GM21786 (cell line): Measurements from ENCODE around the gene GLG1.
"Not testable (repeated sequence)": the region's sequence is repeated elsewhere in the genome, so short reads cannot be mapped to it uniquely, and the experiment has no call there.

Experiments
- ATAC-seq: cut with Tn5 transposase; IDR thresholded peaks from one replicate; pipeline ENCODE4 v1.9.1; 2021; ENCODE audit not compliant: unreplicated experiment

GLG1 gene

GRCh38 chr16:74450967-74451760 lies 155.8 kb downstream of the GLG1 start:
- ATAC-seq: no peak

- no peak for ATAC-seq
These were observed 156.7 kb downstream of the GLG1 start for GRCh38 chr16:74450236-74450635.

GRCh38 chr16:74449470-74449869 lies 157.4 kb downstream of the GLG1 start:
- ATAC-seq: no peak

GRCh38 chr16:74448990-74449389 lies 157.9 kb downstream of the GLG1 start:
- ATAC-seq: no peak

- no peak for ATAC-seq
These were observed 159.3 kb downstream of the GLG1 start for GRCh38 chr16:74447578-74447977.

- ATAC-seq: no peak
These were observed 160.0 kb downstream of the GLG1 start for GRCh38 chr16:74446866-74447265.

GRCh38 chr16:74443624-74444346 lies 163.1 kb downstream of the GLG1 start:
- ATAC-seq: not testable (repeated sequence)

- ATAC-seq: no peak
These were observed 167.2 kb downstream of the GLG1 start for GRCh38 chr16:74439685-74440084.

GRCh38 chr16:74438492-74438979 lies 168.4 kb downstream of the GLG1 start:
- no peak for ATAC-seq

- ATAC-seq: no peak
These were observed 175.4 kb downstream of the GLG1 start for GRCh38 chr16:74431516-74431915.

- peak; percentile 62 for ATAC-seq
These were observed 176.7 kb downstream of the GLG1 start for GRCh38 chr16:74430036-74430712.

- not testable (repeated sequence) for ATAC-seq
These were observed 178.4 kb downstream of the GLG1 start for GRCh38 chr16:74428493-74428892.

GRCh38 chr16:74425751-74426150 lies 181.2 kb downstream of the GLG1 start:
- ATAC-seq: not testable (repeated sequence)

- ATAC-seq: not testable (repeated sequence)
These were observed 183.2 kb downstream of the GLG1 start for GRCh38 chr16:74423721-74424120.

GRCh38 chr16:74422086-74422485 lies 184.8 kb downstream of the GLG1 start:
- not testable (repeated sequence) for ATAC-seq

GRCh38 chr16:74421482-74421785 lies 185.5 kb downstream of the GLG1 start:
- ATAC-seq: not testable (repeated sequence)

- not testable (repeated sequence) for ATAC-seq
These were observed 186.1 kb downstream of the GLG1 start, which contains the start of gene CLEC18B for GRCh38 chr16:74420612-74421481. TSS of gene CLEC18B (minus strand) at chr16:74421478. CDS start at chr16:74421270, 208 bp downstream.

GRCh38 chr16:74419811-74420210 lies 187.1 kb downstream of the GLG1 start:
- not testable (repeated sequence) for ATAC-seq

GRCh38 chr16:74417897-74418296 lies 189.0 kb downstream of the GLG1 start:
- not testable (repeated sequence) for ATAC-seq

GRCh38 chr16:74413920-74414319 lies 193.0 kb downstream of the GLG1 start:
- not testable (repeated sequence) for ATAC-seq
